ENCODE measurements around the gene DNAH7. TPM values are rescaled to one million over a fixed set of nuclear protein-coding genes. Genes with fewer than 3 reads are reported as not detected.

DNAH7 gene
- total RNA-seq, 2 donors from 2014 or later = 1.1 to 1.5 TPM

DNA sequence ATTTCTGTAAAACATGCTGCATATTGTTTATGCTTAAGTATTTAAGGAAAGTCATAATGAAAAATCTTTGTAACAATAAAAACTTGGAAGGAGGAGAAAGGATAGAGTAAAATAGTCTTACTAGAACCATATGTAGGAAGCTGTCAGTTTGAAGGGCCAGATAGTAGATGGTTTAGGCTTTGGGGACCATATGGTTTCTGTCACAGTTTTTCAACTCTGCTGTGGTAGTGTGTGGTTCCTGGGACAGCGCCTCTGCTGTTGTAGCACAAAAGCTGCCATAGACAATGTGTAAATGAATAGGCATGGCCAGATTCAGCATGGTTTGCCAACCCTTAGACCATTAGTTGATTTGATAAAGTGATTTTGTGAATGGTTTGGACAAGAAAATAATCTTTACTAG is 336.1 kb downstream of the DNAH7 start:
- Mint-ChIP-seq H3K27me3 (ENCODE audit: insufficient read depth) (no peaks in the 10 kb centered on the region), H3K9me3 (no peaks in the 10 kb centered on the region), H3K4me3 (no peak overlapping the region), H3K4me1 (no peaks in the 10 kb centered on the region), H3K36me3 (ENCODE audit: low read depth) (peaks cover 42% of the 10 kb centered on the region), H3K27ac (no peak overlapping the region)
- H3K27me3 ChIP-seq (ENCODE audit: control insufficient read depth, insufficient read depth, low read length, poor library complexity, severe bottlenecking) = no peaks in the 10 kb centered on the region
- no peaks in the 10 kb centered on the region for H3K4me1 ChIP-seq (ENCODE audit: control insufficient read depth, insufficient read depth, low read length)
- no peak overlapping the region for H3K27ac ChIP-seq (ENCODE audit: low read depth, low read length)
- H3K9me3 ChIP-seq (ENCODE audit: control insufficient read depth, low read length) = no peaks in the 10 kb centered on the region
- DNase-seq = no peak
- peaks cover 27% of the 10 kb centered on the region for H3K36me3 ChIP-seq (ENCODE audit: control insufficient read depth, insufficient read depth, low read length)
- TF ChIP-seq, protein P1, sequence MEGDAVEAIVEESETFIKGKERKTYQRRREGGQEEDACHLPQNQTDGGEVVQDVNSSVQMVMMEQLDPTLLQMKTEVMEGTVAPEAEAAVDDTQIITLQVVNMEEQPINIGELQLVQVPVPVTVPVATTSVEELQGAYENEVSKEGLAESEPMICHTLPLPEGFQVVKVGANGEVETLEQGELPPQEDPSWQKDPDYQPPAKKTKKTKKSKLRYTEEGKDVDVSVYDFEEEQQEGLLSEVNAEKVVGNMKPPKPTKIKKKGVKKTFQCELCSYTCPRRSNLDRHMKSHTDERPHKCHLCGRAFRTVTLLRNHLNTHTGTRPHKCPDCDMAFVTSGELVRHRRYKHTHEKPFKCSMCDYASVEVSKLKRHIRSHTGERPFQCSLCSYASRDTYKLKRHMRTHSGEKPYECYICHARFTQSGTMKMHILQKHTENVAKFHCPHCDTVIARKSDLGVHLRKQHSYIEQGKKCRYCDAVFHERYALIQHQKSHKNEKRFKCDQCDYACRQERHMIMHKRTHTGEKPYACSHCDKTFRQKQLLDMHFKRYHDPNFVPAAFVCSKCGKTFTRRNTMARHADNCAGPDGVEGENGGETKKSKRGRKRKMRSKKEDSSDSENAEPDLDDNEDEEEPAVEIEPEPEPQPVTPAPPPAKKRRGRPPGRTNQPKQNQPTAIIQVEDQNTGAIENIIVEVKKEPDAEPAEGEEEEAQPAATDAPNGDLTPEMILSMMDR (conservative IDR thresholded peaks at IDR 0.05) = no peak
- H3K9ac ChIP-seq (ENCODE audit: extremely low read depth, low read length, poor library complexity, severe bottlenecking) = no peak overlapping the region
- WGBS, 2 experiments (ENCODE audit: insufficient coverage in 1 of 2, insufficient read length in 1 of 2) = 100% methylated on average over 1 of the region's 1 CpG; no CpG with 5 or more reads in 1 of the 2 experiments
- no peak overlapping the region for H3K4me3 ChIP-seq (ENCODE audit: low read length)

DNA sequence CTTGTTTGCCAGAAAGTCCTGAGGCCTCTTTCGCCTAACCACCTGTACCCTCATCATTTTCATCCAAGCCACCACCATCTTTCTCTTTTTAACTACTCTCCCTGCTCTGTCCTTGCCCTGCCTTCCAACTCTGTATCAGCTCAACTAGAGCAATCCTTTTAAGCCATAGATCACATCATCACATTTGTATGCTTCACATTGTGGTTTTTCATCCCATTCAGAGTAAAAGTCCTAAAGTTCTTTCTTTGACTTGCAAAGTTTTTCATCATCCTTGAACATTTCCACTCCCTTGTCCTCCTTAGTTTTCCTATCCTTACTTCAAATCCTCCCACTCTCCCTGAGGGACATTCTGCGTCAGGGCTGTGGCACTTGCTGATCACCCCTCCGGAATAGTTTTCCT is 337.7 kb downstream of the DNAH7 start:
- no peak overlapping the region for H3K27ac Mint-ChIP-seq
- Histone ChIP-seq H3K36me3 (ENCODE audit: control insufficient read depth, insufficient read depth, low read length) (peaks cover 24% of the 10 kb centered on the region), H3K4me3 (ENCODE audit: low read length) (no peak overlapping the region), H3K4me1 (ENCODE audit: control insufficient read depth, insufficient read depth, low read length) (peaks cover 3% of the 10 kb centered on the region), H3K9ac (ENCODE audit: extremely low read depth, low read length, poor library complexity, severe bottlenecking) (no peak overlapping the region), H3K27ac (ENCODE audit: low read depth, low read length) (no peak overlapping the region), H3K27me3 (ENCODE audit: control insufficient read depth, insufficient read depth, low read length, poor library complexity, severe bottlenecking) (no peaks in the 10 kb centered on the region), H3K9me3 (ENCODE audit: control insufficient read depth, low read length) (no peaks in the 10 kb centered on the region)
- peaks cover 7% of the 10 kb centered on the region for H3K4me1 Mint-ChIP-seq
- H3K27me3 Mint-ChIP-seq (ENCODE audit: insufficient read depth) = no peaks in the 10 kb centered on the region
- H3K4me3 Mint-ChIP-seq = no peak overlapping the region
- no peak for DNase-seq
- WGBS, 2 experiments (ENCODE audit: insufficient coverage in 1 of 2, insufficient read length in 1 of 2) = 99 to 100% methylated on average over 1 to 3 of the region's 3 CpGs
- H3K36me3 Mint-ChIP-seq (ENCODE audit: low read depth) = peaks cover 42% of the 10 kb centered on the region
- H3K9me3 Mint-ChIP-seq = no peaks in the 10 kb centered on the region
- TF ChIP-seq, protein P1 (conservative IDR thresholded peaks at IDR 0.05) = no peak

DNA sequence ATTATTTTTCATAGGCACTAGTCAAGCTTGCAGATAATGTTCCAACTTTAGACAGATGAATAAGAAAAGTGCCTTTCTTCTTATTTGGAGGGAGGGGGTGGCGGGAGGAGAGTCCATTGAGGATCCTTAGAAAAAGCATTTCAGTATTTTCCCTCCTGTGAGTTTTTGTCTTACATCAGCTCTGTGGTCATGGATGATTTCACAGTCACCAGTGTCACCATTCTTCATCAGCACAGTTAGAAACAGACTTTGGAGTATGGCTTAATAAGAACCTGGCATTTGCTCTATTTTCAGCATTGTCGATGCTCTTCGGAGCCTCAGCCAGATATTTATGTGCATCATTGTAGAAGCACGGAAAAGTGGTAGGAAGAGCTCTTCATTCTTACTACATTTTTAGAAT is 341.5 kb downstream of the DNAH7 start:
- peaks cover 30% of the 10 kb centered on the region for H3K36me3 Mint-ChIP-seq (ENCODE audit: low read depth)
- TF ChIP-seq, protein P1 (conservative IDR thresholded peaks at IDR 0.05) = no peak
- WGBS, 2 experiments (ENCODE audit: insufficient coverage in 1 of 2, insufficient read length in 1 of 2) = 96 to 100% methylated on average over 4 of the region's 4 CpGs

More for the DNA sequence above, 341.5 kb downstream of the DNAH7 start:
- no peak overlapping the region for H3K4me3 Mint-ChIP-seq
- H3K4me1 Mint-ChIP-seq = peaks cover 32% of the 10 kb centered on the region
- DNase-seq = no peak
- H3K27me3 ChIP-seq (ENCODE audit: control insufficient read depth, insufficient read depth, low read length, poor library complexity, severe bottlenecking) = no peaks in the 10 kb centered on the region
- no peak overlapping the region for H3K9ac ChIP-seq (ENCODE audit: extremely low read depth, low read length, poor library complexity, severe bottlenecking)
- H3K4me1 ChIP-seq (ENCODE audit: control insufficient read depth, insufficient read depth, low read length) = peaks cover 6% of the 10 kb centered on the region
- no peak overlapping the region for H3K4me3 ChIP-seq (ENCODE audit: low read length)
- H3K9me3 Mint-ChIP-seq = no peaks in the 10 kb centered on the region
- no peaks in the 10 kb centered on the region for H3K27me3 Mint-ChIP-seq (ENCODE audit: insufficient read depth)
- peaks cover 19% of the 10 kb centered on the region for H3K36me3 ChIP-seq (ENCODE audit: control insufficient read depth, insufficient read depth, low read length)
- H3K27ac ChIP-seq (ENCODE audit: low read depth, low read length) = no peak overlapping the region
- no peaks in the 10 kb centered on the region for H3K9me3 ChIP-seq (ENCODE audit: control insufficient read depth, low read length)
- H3K27ac Mint-ChIP-seq = no peak overlapping the region

Measured in endodermal cell (in vitro differentiated cells).